H1 (cell line): ENCODE data around the gene PTGIR. TPM values are rescaled to one million over a fixed set of nuclear protein-coding genes. Genes with fewer than 3 reads are reported as not detected.

Experiments used
- BRCA1 ChIP-seq: IDR thresholded peaks from 2 replicates; pipeline ENCODE4 v1.6.1; 2012; ENCODE audit warnings: low read depth, low read length, improper control_type of control experiment
- CBX5 ChIP-seq: fragments of 300-800, 300-1000 bp; sonication (generic); IDR thresholded peaks from 2 replicates; pipeline ENCODE4 v1.7.1; 2016; ENCODE audit warnings: antibody characterized with exemption, low read length, low read depth
- CHD2 ChIP-seq: IDR thresholded peaks from 2 replicates; pipeline ENCODE4 v1.6.1; 2012; ENCODE audit warnings: low read length, improper control_type of control experiment
- CREB1 ChIP-seq: IDR thresholded peaks from 2 replicates; pipeline ENCODE4 v1.6.1; 2012; ENCODE audit warnings: inconsistent platforms
- KDM4A ChIP-seq: IDR thresholded peaks from one replicate; pipeline ENCODE4 v1.7.1; 2012; ENCODE audit warnings: low read depth, mild to moderate bottlenecking, moderate library complexity, low read length, inconsistent platforms; ENCODE audit not compliant: severe bottlenecking
- KDM5A ChIP-seq: fragments of 200-600 bp; IDR thresholded peaks from 2 replicates; pipeline ENCODE4 v1.7.1; 2012; ENCODE audit warnings: mild to moderate bottlenecking, low read length, inconsistent platforms, mixed read lengths
- MAFK ChIP-seq: IDR thresholded peaks from 2 replicates; pipeline ENCODE4 v1.6.1; 2012; ENCODE audit warnings: low read depth, mild to moderate bottlenecking, improper control_type of control experiment, low read length
- SIN3A ChIP-seq, 2 experiments: IDR thresholded peaks in 1 of 2; conservative IDR thresholded peaks in 1 of 2; 2 replicates each; pipeline ENCODE4 v1.6.1; 2011 to 2012; ENCODE audit warnings: low read length in 2 of 2, improper control_type of control experiment in 1 of 2, low read depth in 1 of 2, mild to moderate bottlenecking in 1 of 2
- SP2 ChIP-seq: IDR thresholded peaks from 2 replicates; pipeline ENCODE4 v1.6.1; 2012; ENCODE audit warnings: mild to moderate bottlenecking, low read length, inconsistent platforms
- SRF ChIP-seq: IDR thresholded peaks from 2 replicates; pipeline ENCODE4 v1.6.1; 2011; ENCODE audit warnings: mild to moderate bottlenecking, low read depth, low read length, moderate library complexity
- TAF1 ChIP-seq: IDR thresholded peaks from 2 replicates; pipeline ENCODE4 v1.6.1; 2011; ENCODE audit warnings: mild to moderate bottlenecking, low read depth, low read length
- polyA plus RNA-seq, 7 experiments: library from polyadenylated mRNA; depleted of rRNA in 3 of 7; stranded (reverse) in 5 of 7; unstranded in 2 of 7; fragments of >200 nt in 5 of 7; fragments of 200-250 nt in 2 of 7; gene quantifications; 1 replicate in 5 of 7; 2 replicates in 1 of 7; 4 replicates in 1 of 7; pipeline versions ENCODE4 v1.2.1 to v1.2.3, GENCODE V29; 2011 to 2013; ENCODE audit warnings: missing spikeins in 2 of 7, mixed read lengths in 2 of 7
- total RNA-seq: library from RNA; stranded (reverse); fragmentation: NEBNext Ultra II Directional; extraction: Animal tissue kit (Norgen Biotek cat#: 25700); gene quantifications from 2 replicates; pipeline ENCODE4 v1.2.1, GENCODE V29; 2021
- TF ChIP-seq, protein P1 (sequence below): IDR thresholded peaks from 2 replicates; pipeline ENCODE4 v1.6.1; 2011; ENCODE audit warnings: low read depth, mild to moderate bottlenecking, low read length; ENCODE audit not compliant: insufficient read depth
- TF ChIP-seq, protein P2 (sequence below): IDR thresholded peaks from 2 replicates; pipeline ENCODE4 v1.6.1; 2012; ENCODE audit warnings: inconsistent platforms

Gene PTGIR
- total and polyA plus RNA-seq, 2 of the 8 experiments (the other 6 are each of a cell fraction or from before 2014, with no cell fraction given) = 0.15 TPM; not detected in 1

DNA sequence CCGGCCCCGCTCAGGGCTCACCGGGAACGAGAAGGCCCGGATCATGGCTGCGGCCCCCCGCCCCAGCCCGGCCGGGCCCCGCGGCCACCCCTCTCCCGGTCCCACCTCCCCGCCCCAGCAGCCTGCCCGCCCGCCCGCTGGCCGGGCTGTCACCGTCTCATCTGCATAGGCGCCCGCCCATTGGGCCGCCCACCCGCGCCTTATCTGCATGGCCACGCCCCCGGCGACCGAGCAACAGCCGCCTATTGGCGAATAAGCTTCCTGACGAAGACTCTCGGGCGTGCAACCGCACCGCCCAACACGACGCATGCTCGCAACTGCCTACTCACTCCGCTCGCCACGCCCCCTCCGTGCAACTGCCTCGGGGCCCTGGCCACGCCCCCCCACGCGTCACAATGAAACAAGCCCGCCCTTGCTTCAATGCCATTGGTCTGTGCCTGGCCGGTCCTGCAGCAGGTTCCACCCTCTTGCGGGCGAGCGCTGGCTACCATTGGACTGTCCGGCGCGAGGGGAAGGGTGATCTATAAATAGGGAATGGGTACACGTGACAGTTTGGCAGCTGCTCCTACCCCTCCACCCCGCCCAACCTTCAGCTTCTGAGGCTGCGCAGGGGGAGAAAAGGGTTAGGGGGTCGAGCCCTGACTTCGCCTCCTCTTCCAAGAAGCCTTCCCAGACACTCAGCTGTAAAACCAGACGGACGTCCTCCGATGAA, 36.3 kb upstream of the PTGIR start, which contains the start of gene DACT3 (continued):
- TF ChIP-seq, protein P1, sequence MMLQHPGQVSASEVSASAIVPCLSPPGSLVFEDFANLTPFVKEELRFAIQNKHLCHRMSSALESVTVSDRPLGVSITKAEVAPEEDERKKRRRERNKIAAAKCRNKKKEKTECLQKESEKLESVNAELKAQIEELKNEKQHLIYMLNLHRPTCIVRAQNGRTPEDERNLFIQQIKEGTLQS = no peak
- TF ChIP-seq TAF1 = no peak
- TF ChIP-seq MAFK = no peak
- TF ChIP-seq KDM4A = no peak
- peak; percentile 59 for TF ChIP-seq CHD2
- TF ChIP-seq, protein P2, sequence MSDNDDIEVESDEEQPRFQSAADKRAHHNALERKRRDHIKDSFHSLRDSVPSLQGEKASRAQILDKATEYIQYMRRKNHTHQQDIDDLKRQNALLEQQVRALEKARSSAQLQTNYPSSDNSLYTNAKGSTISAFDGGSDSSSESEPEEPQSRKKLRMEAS = peak; percentile 64; the same call in 1 of the 2 replicates
- TF ChIP-seq KDM5A = no peak
- no peak for TF ChIP-seq BRCA1
- TF ChIP-seq CREB1 = peak; percentile 92
- no peak; the same call in 1 of the 2 replicates for TF ChIP-seq SRF
- no peak for TF ChIP-seq CBX5
- 0 out of 4 replicates have a peak, but pooled peaks have one; percentile 4 for TF ChIP-seq SIN3A (conservative IDR thresholded peaks at IDR 0.05 in 1 of 2, IDR thresholded peaks at IDR 0.05 in 1 of 2; ENCODE audit: low read depth in 1 of 2, low read length in 2 of 2)
- no peak for TF ChIP-seq SP2
